ENCODE results near the gene RLN3.

GRCh38 chr19:14063105-14063504 is 35.2 kb downstream of the RLN3 start:
- no peak for TF ChIP-seq CTCF (IDR thresholded peaks at IDR 0.05; ENCODE audit: insufficient read depth, low read length)
- TF ChIP-seq REST (IDR thresholded peaks at IDR 0.05; ENCODE audit: insufficient replicate concordance, low read depth) = no peak
